ENCODE measurements around the gene TSPEAR.

DNA sequence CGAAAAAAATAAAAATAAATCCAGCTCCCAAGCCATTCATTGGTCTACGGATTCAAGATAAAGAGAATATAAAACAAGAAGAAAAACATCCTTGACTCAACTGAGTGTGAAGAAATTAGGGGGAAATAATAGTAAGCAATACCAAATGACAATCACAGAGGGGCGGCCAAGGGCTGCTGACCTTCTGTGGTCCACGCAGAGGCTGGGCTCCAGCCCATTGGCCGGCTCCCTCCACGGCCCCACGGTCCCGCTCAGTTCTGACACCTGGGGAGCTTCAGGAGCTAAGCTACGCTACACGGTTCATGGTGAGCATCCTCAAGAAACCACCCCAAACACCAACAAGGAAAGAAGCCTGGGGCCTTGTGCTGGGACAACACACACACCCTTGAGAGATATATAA lies 14.8 kb downstream of the TSPEAR start:
- TF ChIP-seq CTCF (IDR thresholded peaks at IDR 0.05 in 4 of 5, conservative IDR thresholded peaks at IDR 0.05 in 1 of 5) (no peak), POLR2A (IDR thresholded peaks at IDR 0.05) (no peak)

All from gastrocnemius medialis (tissue), 4 donors.